ENCODE data around the gene NCAPD2. TPM values are rescaled to one million over a fixed set of nuclear protein-coding genes. Genes with fewer than 3 reads are reported as not detected.

The NCAPD2 gene
- 113 and 120 TPM in 2 replicates for total RNA-seq (ENCODE audit: low replicate concordance)

DNA sequence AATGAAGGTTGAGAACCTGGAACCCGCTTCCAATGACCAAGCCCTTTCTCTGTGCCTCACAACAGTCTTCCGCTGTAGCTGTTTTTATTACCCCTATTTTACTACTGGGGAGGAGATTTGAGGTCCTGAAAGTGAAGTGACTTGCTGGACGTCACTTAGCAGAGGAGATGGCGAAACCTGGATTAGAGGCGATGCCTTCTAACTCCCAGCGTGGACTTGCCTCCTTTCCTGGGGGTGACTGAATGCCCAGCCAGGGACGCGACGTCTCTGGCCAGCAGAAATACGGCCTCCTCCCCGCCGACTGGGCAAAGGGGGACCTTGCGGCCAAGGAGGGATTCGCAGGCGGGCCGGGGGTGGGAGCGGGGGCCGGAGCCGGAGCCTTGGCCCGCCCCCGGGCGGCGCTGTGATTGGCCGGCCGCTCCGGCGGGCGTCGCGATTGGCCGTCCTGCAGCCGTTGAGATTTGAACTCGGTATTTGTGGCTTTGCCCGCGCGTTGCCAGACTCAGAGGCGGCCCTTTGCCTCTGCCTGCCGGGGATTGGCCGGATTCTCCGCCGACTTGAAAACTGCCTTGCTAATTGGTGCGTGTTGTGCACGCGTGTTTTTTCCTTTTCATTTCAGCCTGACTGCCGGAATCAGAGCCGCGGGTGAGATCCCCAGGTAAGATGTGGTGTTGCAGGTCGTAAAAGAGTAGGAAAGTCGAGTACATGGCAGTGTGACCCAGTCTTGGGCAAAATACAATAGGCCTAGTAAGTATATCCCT is at the start of gene NCAPD2:
TSS of gene NCAPD2 (plus strand) at position 606 of the 761 bp plus-strand sequence. CDS start 997 bp downstream, outside the sequence.
- Mint-ChIP-seq H3K36me3 (peaks cover 17% of the 10 kb centered on the region), H3K4me1 (peaks cover 28% of the 10 kb centered on the region), H3K4me3 (peak within 1 kb of the TSS; percentile 97), H3K27ac (peak within 1 kb of the TSS; percentile 93), H3K27me3 (ENCODE audit: insufficient read depth, low read depth) (peaks cover under 1% of the 10 kb centered on the region), H3K9me3 (no peaks in the 10 kb centered on the region)
- H3K27ac ChIP-seq, result peak within 1 kb of the TSS; percentile 81
- TF ChIP-seq, protein P1, sequence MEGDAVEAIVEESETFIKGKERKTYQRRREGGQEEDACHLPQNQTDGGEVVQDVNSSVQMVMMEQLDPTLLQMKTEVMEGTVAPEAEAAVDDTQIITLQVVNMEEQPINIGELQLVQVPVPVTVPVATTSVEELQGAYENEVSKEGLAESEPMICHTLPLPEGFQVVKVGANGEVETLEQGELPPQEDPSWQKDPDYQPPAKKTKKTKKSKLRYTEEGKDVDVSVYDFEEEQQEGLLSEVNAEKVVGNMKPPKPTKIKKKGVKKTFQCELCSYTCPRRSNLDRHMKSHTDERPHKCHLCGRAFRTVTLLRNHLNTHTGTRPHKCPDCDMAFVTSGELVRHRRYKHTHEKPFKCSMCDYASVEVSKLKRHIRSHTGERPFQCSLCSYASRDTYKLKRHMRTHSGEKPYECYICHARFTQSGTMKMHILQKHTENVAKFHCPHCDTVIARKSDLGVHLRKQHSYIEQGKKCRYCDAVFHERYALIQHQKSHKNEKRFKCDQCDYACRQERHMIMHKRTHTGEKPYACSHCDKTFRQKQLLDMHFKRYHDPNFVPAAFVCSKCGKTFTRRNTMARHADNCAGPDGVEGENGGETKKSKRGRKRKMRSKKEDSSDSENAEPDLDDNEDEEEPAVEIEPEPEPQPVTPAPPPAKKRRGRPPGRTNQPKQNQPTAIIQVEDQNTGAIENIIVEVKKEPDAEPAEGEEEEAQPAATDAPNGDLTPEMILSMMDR (IDR thresholded peaks at IDR 0.05), result peak; percentile 29
- TF ChIP-seq EZH2 (IDR thresholded peaks at IDR 0.05), result no peak
- peaks cover 33% of the 10 kb centered on the region for H3F3A ChIP-seq (ENCODE audit: low read depth)
- H3K4me2 ChIP-seq, result peak within 1 kb of the TSS; percentile 74
- peaks cover 22% of the 10 kb centered on the region for H3K36me3 ChIP-seq
- peak within 1 kb of the TSS; percentile 68 for H3K9ac ChIP-seq
- peaks cover 63% of the 10 kb centered on the region for H3K79me2 ChIP-seq (ENCODE audit: low read depth)
- peak within 1 kb of the TSS; percentile 86 for H3K4me3 ChIP-seq
- peaks cover 23% of the 10 kb centered on the region for H3K4me1 ChIP-seq
- H2AFZ ChIP-seq (replicated peaks), result peak within 1 kb of the TSS; percentile 55
- peak; percentile 97 for DNase-seq (ENCODE audit: low spot score)
- H3K27me3 ChIP-seq, result no peaks in the 10 kb centered on the region
- H4K20me1 ChIP-seq (ENCODE audit: low read depth), result peaks cover 24% of the 10 kb centered on the region
- H3K9me3 ChIP-seq (ENCODE audit: low read depth), result no peaks in the 10 kb centered on the region

DNA sequence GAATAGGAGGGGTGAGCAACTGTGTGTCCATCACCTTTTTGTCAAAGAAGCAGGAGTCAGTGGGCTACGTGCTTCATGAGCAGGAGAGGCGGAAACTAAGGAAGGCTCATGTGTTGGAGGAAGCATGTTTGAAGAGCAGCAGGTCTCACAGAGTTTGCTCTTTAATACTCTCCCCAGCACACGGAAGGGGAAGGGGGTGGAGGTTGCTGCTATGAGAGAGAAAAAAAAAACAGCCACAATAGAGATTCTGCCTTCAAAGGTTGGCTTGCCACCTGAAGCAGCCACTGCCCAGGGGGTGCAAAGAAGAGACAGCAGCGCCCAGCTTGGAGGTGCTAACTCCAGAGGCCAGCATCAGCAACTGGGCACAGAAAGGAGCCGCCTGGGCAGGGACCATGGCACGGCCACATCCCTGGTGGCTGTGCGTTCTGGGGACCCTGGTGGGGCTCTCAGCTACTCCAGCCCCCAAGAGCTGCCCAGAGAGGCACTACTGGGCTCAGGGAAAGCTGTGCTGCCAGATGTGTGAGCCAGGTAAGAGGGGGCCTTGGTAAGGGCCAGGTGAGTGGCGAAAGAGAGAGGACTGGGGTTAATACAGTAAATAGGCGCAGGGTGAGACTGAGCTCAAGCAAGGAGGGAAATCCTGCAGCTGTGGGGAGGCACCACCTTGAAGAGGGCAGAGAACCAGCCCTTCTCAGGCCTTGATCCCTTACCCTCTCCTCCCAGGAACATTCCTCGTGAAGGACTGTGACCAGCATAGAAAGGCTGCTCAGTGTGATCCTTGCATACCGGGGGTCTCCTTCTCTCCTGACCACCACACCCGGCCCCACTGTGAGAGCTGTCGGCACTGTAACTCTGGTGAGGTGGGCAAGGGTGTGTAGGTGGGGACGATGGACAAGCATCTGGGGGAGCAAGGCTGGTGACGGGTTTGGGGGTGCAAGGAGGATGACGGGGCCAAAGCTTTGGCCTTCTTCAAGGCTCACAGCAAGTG is 48.9 kb upstream of the NCAPD2 start, which contains the start of gene CD27:
TSS of gene CD27 (plus strand) at position 252 of the 985 bp plus-strand sequence. CDS start at position 393, 141 bp downstream.
- H3K9me3 ChIP-seq (ENCODE audit: low read depth), result no peaks in the 10 kb centered on the region
- no peaks in the 10 kb centered on the region for H3K27me3 ChIP-seq
- DNase-seq (ENCODE audit: low spot score), result no peak
- no peaks in the 10 kb centered on the region for H3K36me3 ChIP-seq
- Mint-ChIP-seq H3K27ac (peak within 1 kb of the TSS; percentile 17), H3K9me3 (no peaks in the 10 kb centered on the region), H3K4me1 (peaks cover 16% of the 10 kb centered on the region), H3K4me3 (peak within 1 kb of the TSS; percentile 6), H3K36me3 (no peaks in the 10 kb centered on the region), H3K27me3 (ENCODE audit: insufficient read depth, low read depth) (peaks cover 6% of the 10 kb centered on the region)
- H3K79me2 ChIP-seq (ENCODE audit: low read depth), result no peaks in the 10 kb centered on the region
- no peaks in the 10 kb centered on the region for H4K20me1 ChIP-seq (ENCODE audit: low read depth)
- TF ChIP-seq, protein P1 (IDR thresholded peaks at IDR 0.05), result no peak
- TF ChIP-seq EZH2 (IDR thresholded peaks at IDR 0.05) (no peak), EZH2phosphoT487 (IDR thresholded peaks at IDR 0.05) (no peak)
- H3K4me3 ChIP-seq, result no peak within 1 kb of the TSS
- no peak within 1 kb of the TSS for H3K4me2 ChIP-seq
- no peak within 1 kb of the TSS for H3K9ac ChIP-seq
- peaks cover 4% of the 10 kb centered on the region for H3K4me1 ChIP-seq
- H2AFZ ChIP-seq (replicated peaks), result no peak within 1 kb of the TSS
- peaks cover 3% of the 10 kb centered on the region for H3F3A ChIP-seq (ENCODE audit: low read depth)
- H3K27ac ChIP-seq, result no peak within 1 kb of the TSS

- DNase-seq (ENCODE audit: low spot score), result peak; percentile 66
- Histone ChIP-seq H3K9me3 (ENCODE audit: low read depth) (no peaks in the 10 kb centered on the region), H3K27ac (peak overlapping the region; percentile 91), H3K27me3 (no peaks in the 10 kb centered on the region), H3K9ac (no peak overlapping the region), H4K20me1 (ENCODE audit: low read depth) (no peaks in the 10 kb centered on the region), H2AFZ (replicated peaks) (peak overlapping the region; percentile 59), H3K4me3 (peak overlapping the region; percentile 30), H3K79me2 (ENCODE audit: low read depth) (no peaks in the 10 kb centered on the region), H3K4me1 (peaks cover 38% of the 10 kb centered on the region), H3K36me3 (no peaks in the 10 kb centered on the region), H3K4me2 (peak overlapping the region; percentile 77), H3F3A (ENCODE audit: low read depth) (peaks cover 38% of the 10 kb centered on the region)
- H3K4me3 Mint-ChIP-seq, result peak overlapping the region; percentile 78
- TF ChIP-seq EZH2 (IDR thresholded peaks at IDR 0.05) (no peak), EZH2phosphoT487 (IDR thresholded peaks at IDR 0.05) (no peak)
- TF ChIP-seq, protein P1 (IDR thresholded peaks at IDR 0.05), result no peak
- H3K27ac Mint-ChIP-seq, result peak overlapping the region; percentile 98
- H3K27me3 Mint-ChIP-seq (ENCODE audit: insufficient read depth, low read depth), result peaks cover 9% of the 10 kb centered on the region
- no peaks in the 10 kb centered on the region for H3K36me3 Mint-ChIP-seq
- H3K4me1 Mint-ChIP-seq, result peaks cover 44% of the 10 kb centered on the region
- no peaks in the 10 kb centered on the region for H3K9me3 Mint-ChIP-seq
Observed at GRCh38 chr12:6450091-6450868, 43.6 kb upstream of the NCAPD2 start.

Measured in neural progenitor cell (in vitro differentiated cells).